Endothelial cell (in vitro differentiated cells): ENCODE results near the gene STX8. TPM values are rescaled to one million over a fixed set of nuclear protein-coding genes. Genes with fewer than 3 reads are reported as not detected.

ENCODE experiments used
- DNase-seq: peaks from one replicate; pipeline ENCODE4 v3.0.0; 2021; ENCODE audit warnings: low spot score
- H3K27ac Mint-ChIP-seq: one replicate; pipeline ENCODE4 v1.8.0; 2021; ENCODE audit warnings: mixed read lengths, inconsistent platforms; ENCODE audit not compliant: unreplicated experiment
- H3K27me3 Mint-ChIP-seq: one replicate; pipeline ENCODE4 v1.8.0; 2021; ENCODE audit warnings: mild to moderate bottlenecking, moderate library complexity, mixed read lengths, inconsistent platforms; ENCODE audit not compliant: unreplicated experiment
- H3K36me3 Mint-ChIP-seq: one replicate; pipeline ENCODE4 v1.8.0; 2021; ENCODE audit warnings: mild to moderate bottlenecking, low read depth, mixed read lengths, inconsistent platforms; ENCODE audit not compliant: unreplicated experiment
- H3K4me1 Mint-ChIP-seq: one replicate; pipeline ENCODE4 v1.8.0; 2021; ENCODE audit warnings: mild to moderate bottlenecking, mixed read lengths, inconsistent platforms; ENCODE audit not compliant: unreplicated experiment
- H3K4me3 Mint-ChIP-seq: one replicate; pipeline ENCODE4 v1.8.0; 2021; ENCODE audit warnings: mild to moderate bottlenecking, mixed read lengths, inconsistent platforms; ENCODE audit not compliant: unreplicated experiment
- H3K9me3 Mint-ChIP-seq: one replicate; pipeline ENCODE4 v1.8.0; 2021; ENCODE audit warnings: mixed read lengths, inconsistent platforms; ENCODE audit not compliant: unreplicated experiment
- CTCF ChIP-seq: fragments of 200-600 bp; sonication (generic); IDR thresholded peaks from one replicate; pipeline ENCODE4 v1.5.0; 2021; ENCODE audit warnings: antibody characterized with exemption; ENCODE audit not compliant: unreplicated experiment
- total RNA-seq: library from RNA; stranded (reverse); fragmentation: NEBNext Ultra II Directional; extraction: Animal tissue kit (Norgen Biotek cat#: 25700); gene quantifications from one replicate; pipeline ENCODE4 v1.2.1, GENCODE V29; 2021; ENCODE audit not compliant: unreplicated experiment

STX8 gene
- total RNA-seq, 1 donor from 2014 or later: 49.2 TPM

- Mint-ChIP-seq H3K27ac (no peak overlapping the region), H3K27me3 (peaks cover 7% of the 10 kb centered on the region), H3K4me1 (peaks cover 12% of the 10 kb centered on the region), H3K4me3 (no peak overlapping the region), H3K9me3 (no peaks in the 10 kb centered on the region), H3K36me3 (no peaks in the 10 kb centered on the region)
- DNase-seq: no peak
- no peak for TF ChIP-seq CTCF
These were observed 269.5 kb downstream of the STX8 start for GRCh38 chr17:9306086-9306485.

- Mint-ChIP-seq H3K36me3 (no peaks in the 10 kb centered on the region), H3K27ac (no peak overlapping the region), H3K4me1 (no peaks in the 10 kb centered on the region), H3K27me3 (no peaks in the 10 kb centered on the region), H3K9me3 (no peaks in the 10 kb centered on the region), H3K4me3 (no peak overlapping the region)
- DNase-seq: no peak
- no peak for TF ChIP-seq CTCF
These were observed 275.9 kb downstream of the STX8 start for GRCh38 chr17:9299695-9300094.

GRCh38 chr17:9298776-9299295, 276.8 kb downstream of the STX8 start:
- no peak for TF ChIP-seq CTCF
- DNase-seq: no peak
- no peaks in the 10 kb centered on the region for H3K4me1 Mint-ChIP-seq
- H3K4me3 Mint-ChIP-seq: no peak overlapping the region
- no peak overlapping the region for H3K27ac Mint-ChIP-seq
- no peaks in the 10 kb centered on the region for H3K9me3 Mint-ChIP-seq
- H3K27me3 Mint-ChIP-seq: no peaks in the 10 kb centered on the region
- H3K36me3 Mint-ChIP-seq: no peaks in the 10 kb centered on the region

- no peak for TF ChIP-seq CTCF
- H3K36me3 Mint-ChIP-seq: no peaks in the 10 kb centered on the region
- H3K4me1 Mint-ChIP-seq: no peaks in the 10 kb centered on the region
- no peak overlapping the region for H3K27ac Mint-ChIP-seq
- no peak overlapping the region for H3K4me3 Mint-ChIP-seq
- no peak for DNase-seq
- no peaks in the 10 kb centered on the region for H3K27me3 Mint-ChIP-seq
- H3K9me3 Mint-ChIP-seq: no peaks in the 10 kb centered on the region
These were observed 277.5 kb downstream of the STX8 start for GRCh38 chr17:9298135-9298534.

- H3K27me3 Mint-ChIP-seq: peaks cover 3% of the 10 kb centered on the region
- no peaks in the 10 kb centered on the region for H3K36me3 Mint-ChIP-seq
- H3K27ac Mint-ChIP-seq: no peak overlapping the region
- no peaks in the 10 kb centered on the region for H3K9me3 Mint-ChIP-seq
- no peak overlapping the region for H3K4me3 Mint-ChIP-seq
- peaks cover 4% of the 10 kb centered on the region for H3K4me1 Mint-ChIP-seq
- TF ChIP-seq CTCF: no peak
- no peak for DNase-seq
These were observed 280.9 kb downstream of the STX8 start for GRCh38 chr17:9294661-9295210.
